Activated T-cell treated with anti-CD3 and anti-CD28 coated beads, Interleukin-2, amount 50 U/mL, for 48 hours (primary cell): ENCODE measurements around the gene HNRNPA1.
"Not testable (repeated sequence)": the region's sequence is repeated elsewhere in the genome, so short reads cannot be mapped to it uniquely, and the experiment has no call there.

Experiments used
- DNase-seq, 2 experiments: peaks; one replicate each; pipeline ENCODE4 v3.0.0-alpha.2; 2020

HNRNPA1 gene

DNA sequence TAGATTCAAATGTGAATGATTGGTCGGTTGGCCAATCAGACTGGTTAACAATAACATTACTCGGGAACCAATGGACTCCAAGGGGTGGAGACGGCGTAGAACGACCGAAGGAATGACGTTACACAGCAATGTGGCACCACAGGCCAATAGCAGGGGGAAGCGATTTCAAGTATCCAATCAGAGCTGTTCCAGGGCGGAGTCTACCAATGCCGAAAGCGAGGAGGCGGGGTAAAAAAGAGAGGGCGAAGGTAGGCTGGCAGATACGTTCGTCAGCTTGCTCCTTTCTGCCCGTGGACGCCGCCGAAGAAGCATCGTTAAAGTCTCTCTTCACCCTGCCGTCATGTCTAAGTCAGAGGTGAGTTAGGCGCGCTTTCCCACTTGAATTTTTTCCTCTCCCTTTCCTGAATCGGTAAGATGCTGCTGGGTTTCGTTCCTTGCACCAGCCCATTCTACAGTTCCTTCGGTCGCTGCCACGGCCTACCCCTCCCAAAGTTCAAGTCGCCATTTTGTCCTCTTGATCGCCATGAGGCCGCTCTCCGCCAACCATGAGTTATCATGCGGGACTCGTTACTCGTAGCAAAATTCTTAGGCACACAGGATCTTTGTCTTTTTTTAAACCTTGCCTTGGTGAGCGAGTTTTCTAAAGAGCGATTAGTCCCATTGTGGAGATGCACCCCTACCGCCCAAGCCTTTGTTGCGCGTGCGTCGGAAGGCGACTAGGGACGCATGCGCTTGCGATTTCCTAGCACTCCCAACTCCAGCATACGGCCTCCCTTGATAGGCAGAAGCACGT lies at the start of gene HNRNPA1:
HNRNPA1 (plus strand) TSS at position 259 of the 793 bp plus-strand sequence; CDS start at position 341, 82 bp downstream.
- DNase-seq: peak; percentile 93 to 94

DNA sequence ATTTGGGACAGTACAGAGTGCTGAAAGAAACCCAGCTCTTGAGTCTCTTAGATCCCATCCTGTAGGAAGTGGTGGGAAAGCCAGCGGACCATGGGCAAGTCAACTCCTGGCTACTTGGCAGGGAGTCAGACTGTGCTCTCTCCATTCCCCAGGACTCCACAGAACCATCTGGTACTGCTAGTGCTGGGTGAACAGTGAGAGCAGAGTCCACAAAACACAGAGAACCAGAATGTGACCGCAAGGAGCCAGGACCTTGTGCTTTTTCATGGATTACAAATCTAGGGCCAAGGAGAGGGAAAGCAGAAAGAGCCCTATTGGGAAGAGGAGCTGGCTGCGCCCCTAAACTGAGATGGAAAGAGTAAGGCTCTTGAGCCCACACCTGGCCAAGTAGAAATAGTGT lies 49.3 kb upstream of the HNRNPA1 start:
- not testable (repeated sequence) for DNase-seq

DNA sequence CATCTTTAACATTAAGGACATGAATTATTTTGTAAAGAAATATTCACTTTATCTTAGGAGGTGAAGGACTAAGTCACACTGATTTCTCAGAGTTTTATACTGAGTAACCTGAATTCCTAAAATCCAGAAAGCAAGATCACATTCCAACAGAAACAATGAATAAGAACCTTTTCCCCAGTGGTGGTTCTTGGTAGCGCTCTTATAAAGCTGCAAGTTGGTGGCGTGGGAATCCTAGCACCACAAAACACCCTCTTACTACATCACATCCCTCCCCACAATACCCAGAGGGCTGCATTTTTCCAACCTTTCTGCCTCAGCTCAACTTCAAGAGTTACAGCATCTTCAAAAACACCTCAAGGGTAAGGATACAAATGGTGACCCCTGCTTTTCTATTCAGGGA lies 47.7 kb upstream of the HNRNPA1 start:
- DNase-seq: no peak

GRCh38 chr12:54238531-54238930 lies 42.0 kb upstream of the HNRNPA1 start:
- no peak for DNase-seq

DNA sequence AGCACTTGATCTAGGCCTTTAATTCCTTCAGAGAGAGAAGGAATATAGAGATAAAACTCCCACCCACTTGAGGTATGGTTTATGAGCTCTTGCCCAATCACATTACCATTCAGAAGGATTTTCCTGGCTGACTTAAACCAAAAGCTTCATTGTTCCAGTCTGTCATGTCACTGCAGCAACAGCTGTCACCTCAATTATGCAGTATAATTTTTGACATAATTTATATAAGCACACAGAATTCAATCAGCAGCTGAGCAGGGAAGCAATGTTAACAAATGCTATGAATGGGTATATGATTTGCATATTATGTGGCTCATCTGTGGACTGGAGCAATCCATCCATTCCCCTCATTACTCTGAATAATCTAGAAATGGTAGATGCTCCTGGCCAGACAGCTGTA lies 40.9 kb upstream of the HNRNPA1 start:
- no peak for DNase-seq

DNA sequence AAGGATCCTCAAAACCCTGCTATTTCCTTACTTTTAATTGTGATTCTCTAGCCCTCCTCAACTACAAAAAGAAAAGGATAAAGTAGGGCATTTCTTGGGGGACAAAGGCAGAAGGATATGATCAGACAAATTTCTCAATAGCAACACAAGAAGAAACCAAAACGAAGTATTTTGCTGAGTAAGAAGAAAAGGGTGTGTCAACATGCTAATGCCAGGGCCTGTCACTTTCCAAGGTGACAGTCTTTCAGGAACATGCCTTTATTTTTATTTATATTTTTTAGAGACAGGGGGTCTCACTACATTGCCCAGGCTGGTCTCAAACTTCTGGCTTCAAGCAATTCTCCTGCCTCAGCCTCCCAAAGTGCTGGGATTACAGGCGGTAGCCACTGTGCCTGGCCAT lies 40.4 kb upstream of the HNRNPA1 start:
- no peak for DNase-seq

DNA sequence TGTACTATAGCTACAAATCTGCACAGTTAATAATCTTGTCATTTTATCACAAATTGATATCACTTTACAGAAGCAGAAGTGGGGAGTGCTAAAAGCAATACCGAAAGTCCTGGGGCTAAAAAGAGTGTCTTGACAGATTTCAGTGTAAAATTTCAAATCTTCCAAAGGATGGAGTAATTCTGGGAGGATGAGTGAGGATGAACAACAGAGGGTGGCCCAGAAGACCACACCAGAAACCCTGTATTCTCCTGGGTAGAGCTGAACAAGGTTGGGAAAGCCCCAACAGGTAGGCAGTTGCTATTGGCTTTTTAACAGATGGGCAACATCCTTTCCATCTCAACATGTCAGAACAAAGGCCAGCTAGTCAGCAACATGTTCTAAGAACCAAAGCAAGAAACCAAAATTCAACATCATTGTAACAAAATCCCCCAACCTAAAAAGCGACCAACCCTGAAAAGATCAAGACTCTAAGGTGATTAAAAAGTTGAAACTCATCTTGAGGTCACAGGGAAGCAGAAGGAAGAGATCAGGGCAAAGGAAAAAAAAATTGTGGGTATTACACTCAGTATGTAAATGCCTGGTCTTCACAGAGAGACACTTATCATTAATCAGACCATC lies 39.4 kb upstream of the HNRNPA1 start:
- DNase-seq: no peak

DNA sequence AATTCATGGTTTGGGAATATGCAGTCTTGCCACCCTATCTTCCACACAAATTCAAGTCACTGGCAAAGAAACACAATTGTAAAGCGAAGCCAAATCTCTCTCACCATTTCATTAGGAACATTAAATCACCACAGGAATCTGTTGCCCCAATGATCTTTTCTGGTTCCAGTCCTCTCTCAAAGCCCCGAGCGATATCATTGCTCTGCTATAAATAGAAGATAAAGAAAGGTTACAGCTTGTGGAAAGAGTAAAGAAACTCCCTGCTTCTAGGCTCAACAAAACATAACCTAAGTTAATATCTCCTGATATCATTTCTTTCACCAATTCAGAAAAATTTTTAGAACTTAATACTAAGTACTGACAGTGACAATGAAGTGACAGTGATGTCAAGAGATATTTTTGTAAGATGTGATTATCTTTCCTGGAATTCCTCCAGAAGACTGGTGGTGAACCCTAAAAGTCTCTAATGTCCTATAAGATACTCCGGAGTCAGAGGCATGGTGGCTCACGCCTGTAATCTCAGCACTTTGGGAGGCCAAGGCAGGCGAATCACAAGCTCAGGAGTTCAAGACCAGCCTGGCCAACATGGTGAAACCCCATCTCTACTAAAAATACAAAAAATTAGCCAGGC lies 34.4 kb upstream of the HNRNPA1 start:
- no peak for DNase-seq

- DNase-seq: no peak
Measured at GRCh38 chr12:54249489-54249888, 31.0 kb upstream of the HNRNPA1 start.

- DNase-seq: no peak
Measured at GRCh38 chr12:54251667-54252284, 28.8 kb upstream of the HNRNPA1 start.

DNA sequence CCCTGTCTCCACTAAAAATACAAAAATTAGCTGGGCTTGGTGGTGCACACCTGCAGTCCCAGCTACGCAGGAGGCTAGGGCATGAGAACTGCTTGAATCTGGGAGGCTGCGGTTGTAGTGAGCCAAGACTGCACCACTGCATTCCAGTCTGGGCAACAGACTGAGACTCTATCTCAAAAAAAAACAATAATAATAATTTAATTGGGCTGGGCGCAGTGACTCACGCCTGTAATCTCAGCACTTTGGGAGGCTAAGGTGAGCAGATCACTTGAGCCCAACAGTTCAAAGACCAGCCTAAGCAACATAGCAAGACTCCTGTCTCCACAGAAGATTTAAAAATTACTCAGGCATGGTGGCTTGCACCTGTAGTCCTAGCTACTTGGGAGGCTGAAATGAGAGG lies 27.3 kb upstream of the HNRNPA1 start:
- no peak for DNase-seq

DNA sequence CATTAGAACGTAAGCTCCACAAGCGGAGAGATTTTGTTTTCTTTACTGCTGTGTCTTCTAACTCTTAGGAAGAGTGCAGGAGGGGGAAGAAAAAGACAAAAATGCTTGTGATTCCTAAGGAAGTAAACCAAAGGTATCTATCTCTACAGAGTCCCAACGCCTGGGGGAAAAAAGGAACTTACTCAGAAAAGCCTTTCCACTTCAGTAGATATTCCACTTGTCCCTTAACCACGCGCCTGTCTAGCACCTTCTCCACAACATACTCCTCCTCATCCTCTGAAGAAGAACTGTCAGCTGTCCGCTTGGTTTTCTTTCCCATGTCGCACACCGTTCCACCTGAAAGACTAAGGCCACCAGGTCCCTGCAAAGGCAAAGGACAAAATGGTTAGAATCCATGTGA lies 23.2 kb upstream of the HNRNPA1 start:
- no peak for DNase-seq

DNA sequence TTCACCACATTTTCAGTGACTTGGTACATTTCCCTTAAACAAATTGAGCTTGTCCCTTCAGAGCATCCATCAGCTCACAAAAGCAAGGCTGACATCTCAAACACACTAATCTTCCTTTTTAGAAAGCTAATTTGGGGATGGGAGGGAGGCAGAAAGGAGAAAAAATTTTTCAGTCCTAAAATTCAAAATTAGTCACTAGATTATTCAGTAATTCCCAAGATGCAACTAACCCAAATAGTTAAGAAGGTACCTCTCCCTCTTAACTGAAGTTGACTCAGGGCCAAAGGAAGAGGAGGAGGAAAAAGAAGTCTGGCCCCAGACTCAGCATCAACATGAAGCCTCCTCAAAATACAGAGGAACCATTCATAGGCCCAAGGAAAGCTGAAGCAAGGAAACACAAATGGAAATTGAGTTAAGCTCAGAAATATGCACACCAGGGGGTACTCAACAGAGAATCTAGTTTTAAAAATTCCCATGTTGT lies 22.3 kb upstream of the HNRNPA1 start:
- DNase-seq: no peak

DNA sequence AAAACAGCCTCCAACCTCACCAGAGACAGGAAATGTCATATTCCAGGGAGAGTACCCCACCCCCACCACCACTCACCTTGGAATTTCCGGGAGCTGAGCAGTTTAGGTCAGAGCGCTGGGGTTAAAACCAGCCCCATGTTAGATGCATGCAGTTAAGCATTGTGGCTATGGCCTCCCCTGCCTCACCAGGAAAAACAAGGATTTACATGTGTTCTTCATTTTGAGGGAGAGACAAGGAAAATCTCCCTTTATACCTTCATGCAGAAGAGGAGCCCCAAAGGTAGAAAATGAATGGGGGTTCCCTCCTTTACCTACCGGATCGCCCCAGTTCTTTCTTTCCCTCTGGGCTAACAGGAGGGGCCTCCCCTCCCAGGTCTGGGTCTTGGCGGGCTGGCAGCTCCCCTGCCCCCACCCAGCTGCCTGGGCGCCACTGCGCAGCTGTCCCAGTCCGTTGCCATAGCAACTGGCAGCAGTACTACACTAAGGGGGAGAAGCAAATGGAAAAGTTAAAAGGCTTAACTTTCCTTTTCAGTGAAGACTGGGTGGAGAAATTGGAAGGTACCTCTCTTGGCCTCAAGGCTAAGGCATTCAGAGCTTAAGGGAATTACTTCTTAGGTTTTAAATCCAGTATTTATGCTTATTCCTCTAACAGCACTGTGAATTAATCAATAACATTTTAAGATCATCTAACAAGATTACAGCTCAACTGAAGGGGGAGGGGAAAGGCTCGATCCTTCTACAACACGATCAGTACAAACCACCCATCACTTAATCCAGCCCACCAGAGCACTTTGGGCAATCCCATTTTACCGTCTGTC lies 21.1 kb upstream of the HNRNPA1 start:
- peak; percentile 42 to 50 for DNase-seq

GRCh38 chr12:54261815-54262402 lies 18.6 kb upstream of the HNRNPA1 start:
- no peak for DNase-seq

DNA sequence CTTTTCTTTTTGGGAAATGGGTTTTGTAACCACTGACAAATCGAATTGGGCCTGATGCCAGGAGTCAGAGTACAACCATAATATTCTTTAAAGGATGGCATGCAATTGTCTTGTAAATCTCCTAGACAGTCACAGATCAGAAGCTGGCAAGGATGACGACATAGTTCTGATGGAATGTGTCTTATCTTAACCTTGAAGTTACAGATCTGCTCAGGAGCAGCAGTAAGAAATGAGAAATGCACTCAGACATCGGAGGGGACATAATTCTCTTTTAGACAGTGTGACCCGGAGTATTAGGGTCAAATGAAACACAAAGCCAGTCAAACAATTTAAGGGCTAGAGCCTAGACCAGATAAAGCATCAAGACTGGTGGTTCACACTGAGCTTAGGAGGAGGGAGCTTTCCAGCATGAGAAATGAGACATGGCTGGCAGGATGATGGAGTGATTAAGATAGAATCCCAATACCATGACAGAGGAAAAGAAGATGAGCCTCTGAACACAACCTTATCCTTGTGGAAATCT lies 18.1 kb upstream of the HNRNPA1 start:
- no peak for DNase-seq

GRCh38 chr12:54265364-54265812 lies 15.1 kb upstream of the HNRNPA1 start:
- no peak for DNase-seq

DNA sequence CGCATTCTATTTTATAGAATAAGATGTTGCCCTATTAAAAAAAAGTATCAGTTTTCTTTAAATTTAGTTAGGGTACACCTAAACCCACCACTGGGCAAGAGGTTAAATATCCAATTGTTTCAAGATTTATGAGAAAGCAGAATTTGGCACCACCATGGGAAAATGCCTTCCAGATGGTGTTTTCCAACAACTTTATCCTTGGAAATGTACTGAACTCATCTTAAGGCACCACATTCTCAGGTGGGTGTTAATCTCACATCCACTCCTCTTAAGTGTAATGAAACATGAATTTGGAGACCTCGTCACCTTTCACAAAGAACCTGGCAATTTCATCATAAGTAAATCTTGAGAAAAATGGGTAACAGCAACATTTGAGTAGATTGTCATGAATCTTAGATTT lies 13.7 kb upstream of the HNRNPA1 start:
- no peak for DNase-seq

DNA sequence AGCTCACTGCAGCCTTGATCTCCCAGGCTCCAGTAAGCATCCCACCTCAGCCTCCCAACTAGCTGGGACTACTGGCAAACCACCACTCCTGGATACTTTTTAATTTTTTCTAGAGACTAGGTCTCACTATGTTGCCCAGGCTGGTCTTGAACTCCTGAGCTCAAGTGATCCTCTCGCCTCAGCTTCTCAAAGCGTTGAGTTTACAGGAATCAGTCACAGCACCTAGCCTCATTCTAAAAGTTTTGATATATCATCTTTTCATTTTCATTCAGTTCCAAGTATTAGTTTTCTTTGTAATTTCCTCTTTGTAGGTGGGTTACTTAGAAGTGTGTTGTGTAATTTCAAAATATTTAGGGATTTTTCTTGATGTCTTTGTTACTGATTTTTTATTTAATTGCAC lies 10.2 kb upstream of the HNRNPA1 start:
- DNase-seq: no peak

GRCh38 chr12:54272214-54272613 lies 8.3 kb upstream of the HNRNPA1 start:
- DNase-seq: no peak

DNA sequence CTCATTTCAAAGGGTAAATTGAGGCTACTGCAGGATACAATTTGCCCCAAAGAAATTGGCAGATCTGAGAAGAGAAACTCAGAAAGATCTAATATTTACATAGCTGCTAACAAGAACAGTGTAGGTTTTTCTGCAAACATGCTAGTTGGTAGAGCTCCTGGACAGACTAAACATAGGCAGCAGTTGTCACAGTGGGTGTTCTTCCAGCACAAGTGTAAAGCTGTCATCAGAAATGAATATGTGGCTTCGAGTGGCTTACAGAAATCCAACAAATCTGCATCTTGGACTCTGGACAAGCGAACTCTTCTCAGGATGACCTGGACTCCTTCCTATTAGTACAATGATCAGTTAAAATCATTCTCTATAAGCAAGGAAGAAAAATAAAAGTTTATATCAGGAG lies 6.5 kb upstream of the HNRNPA1 start:
- DNase-seq: no peak

GRCh38 chr12:54276368-54276767 lies 4.2 kb upstream of the HNRNPA1 start:
- no peak for DNase-seq
